Activated naive CD8-positive, alpha-beta T cell treated with anti-CD3 and anti-CD28 coated beads, Interleukin-2, amount 50 U/mL, for 24 hours (primary cell): ENCODE results near the gene IL4.
"Not testable (repeated sequence)": the region's sequence is repeated elsewhere in the genome, so short reads cannot be mapped to it uniquely, and the experiment has no call there.

Experiments
- ATAC-seq: fragments of 150-1000 bp; cut with Tn5 transposase; one replicate; pipeline ENCODE4 v1.10.0; 2021
- DNase-seq: peaks from one replicate; pipeline ENCODE4 v3.0.0; 2021
- H3K27ac Mint-ChIP-seq: one replicate; pipeline ENCODE4 v1.8.0; 2021; ENCODE audit warnings: mild to moderate bottlenecking, mixed read lengths
- H3K27me3 Mint-ChIP-seq: one replicate; pipeline ENCODE4 v1.8.0; 2021; ENCODE audit warnings: mixed read lengths
- H3K36me3 Mint-ChIP-seq: one replicate; pipeline ENCODE4 v1.8.0; 2021; ENCODE audit warnings: low read depth, mixed read lengths
- H3K4me1 Mint-ChIP-seq: one replicate; pipeline ENCODE4 v1.8.0; 2021; ENCODE audit warnings: mixed read lengths
- H3K4me3 Mint-ChIP-seq: one replicate; pipeline ENCODE4 v1.8.0; 2021; ENCODE audit warnings: mild to moderate bottlenecking, moderate library complexity, mixed read lengths
- H3K9me3 Mint-ChIP-seq: one replicate; pipeline ENCODE4 v1.8.0; 2021; ENCODE audit warnings: mixed read lengths

IL4 gene

GRCh38 chr5:132673939-132674630, at the start of gene IL4:
IL4 (plus strand) TSS chr5:132673989; CDS start chr5:132674051, 62 bp downstream.
- peak within 1 kb of the TSS; percentile 56 for H3K27ac Mint-ChIP-seq
- no peak for DNase-seq
- H3K4me1 Mint-ChIP-seq = peaks cover 29% of the 10 kb centered on the region
- no peaks in the 10 kb centered on the region for H3K9me3 Mint-ChIP-seq
- peaks cover 2% of the 10 kb centered on the region for H3K27me3 Mint-ChIP-seq
- H3K4me3 Mint-ChIP-seq = peak within 1 kb of the TSS; percentile 47
- H3K36me3 Mint-ChIP-seq = no peaks in the 10 kb centered on the region
- ATAC-seq = no peak

- peaks cover 18% of the 10 kb centered on the region for H3K4me1 Mint-ChIP-seq
- DNase-seq (no peak), ATAC-seq (no peak)
- peaks cover 43% of the 10 kb centered on the region for H3K36me3 Mint-ChIP-seq
- H3K9me3 Mint-ChIP-seq = no peaks in the 10 kb centered on the region
- H3K27me3 Mint-ChIP-seq = no peaks in the 10 kb centered on the region
- H3K27ac Mint-ChIP-seq = no peak overlapping the region
- H3K4me3 Mint-ChIP-seq = no peak overlapping the region
These were observed 46.3 kb upstream of the IL4 start for GRCh38 chr5:132627470-132627869.

GRCh38 chr5:132628814-132629213, 45.0 kb upstream of the IL4 start:
- H3K27ac Mint-ChIP-seq = no peak overlapping the region
- H3K4me1 Mint-ChIP-seq = peaks cover 10% of the 10 kb centered on the region
- H3K4me3 Mint-ChIP-seq = no peak overlapping the region
- H3K36me3 Mint-ChIP-seq = peaks cover 32% of the 10 kb centered on the region
- no peaks in the 10 kb centered on the region for H3K9me3 Mint-ChIP-seq
- ATAC-seq (no peak), DNase-seq (no peak)
- H3K27me3 Mint-ChIP-seq = no peaks in the 10 kb centered on the region

- Mint-ChIP-seq H3K27me3 (no peaks in the 10 kb centered on the region), H3K36me3 (peaks cover 36% of the 10 kb centered on the region), H3K4me3 (no peak overlapping the region), H3K27ac (peak overlapping the region; percentile 51), H3K9me3 (no peaks in the 10 kb centered on the region), H3K4me1 (peaks cover 10% of the 10 kb centered on the region)
- DNase-seq (no peak), ATAC-seq (no peak)
These were observed 44.4 kb upstream of the IL4 start for GRCh38 chr5:132629230-132629944.

GRCh38 chr5:132633587-132633986, 40.2 kb upstream of the IL4 start:
- peaks cover 43% of the 10 kb centered on the region for H3K36me3 Mint-ChIP-seq
- not testable (repeated sequence) for H3K9me3 Mint-ChIP-seq, DNase-seq, ATAC-seq, H3K27me3 Mint-ChIP-seq, H3K4me3 Mint-ChIP-seq, H3K27ac Mint-ChIP-seq
- peaks cover 46% of the 10 kb centered on the region for H3K4me1 Mint-ChIP-seq

- no peak for DNase-seq
- peaks cover 66% of the 10 kb centered on the region for H3K4me1 Mint-ChIP-seq
- peak; percentile 79 for ATAC-seq
These were observed 37.9 kb upstream of the IL4 start for GRCh38 chr5:132635873-132636272.

GRCh38 chr5:132637241-132637640, 36.5 kb upstream of the IL4 start:
- H3K9me3 Mint-ChIP-seq = no peaks in the 10 kb centered on the region
- peaks cover 75% of the 10 kb centered on the region for H3K4me1 Mint-ChIP-seq
- H3K27ac Mint-ChIP-seq = no peak overlapping the region
- DNase-seq (no peak), ATAC-seq (no peak)
- H3K4me3 Mint-ChIP-seq = no peak overlapping the region
- H3K36me3 Mint-ChIP-seq = peaks cover 46% of the 10 kb centered on the region
- H3K27me3 Mint-ChIP-seq = no peaks in the 10 kb centered on the region

More at GRCh38 chr5:132635873-132636272, 37.9 kb upstream of the IL4 start:
- Mint-ChIP-seq H3K4me3 (peak overlapping the region; percentile 10), H3K36me3 (peaks cover 44% of the 10 kb centered on the region), H3K27me3 (no peaks in the 10 kb centered on the region), H3K9me3 (no peaks in the 10 kb centered on the region), H3K27ac (peak overlapping the region; percentile 80)

GRCh38 chr5:132639706-132640130, 34.1 kb upstream of the IL4 start:
- H3K4me3 Mint-ChIP-seq = no peak overlapping the region
- no peaks in the 10 kb centered on the region for H3K9me3 Mint-ChIP-seq
- peak overlapping the region; percentile 80 for H3K27ac Mint-ChIP-seq
- no peaks in the 10 kb centered on the region for H3K27me3 Mint-ChIP-seq
- ATAC-seq = peak; percentile 64
- peaks cover 54% of the 10 kb centered on the region for H3K36me3 Mint-ChIP-seq
- peaks cover 83% of the 10 kb centered on the region for H3K4me1 Mint-ChIP-seq
- DNase-seq = peak; percentile 26

- H3K27me3 Mint-ChIP-seq = no peaks in the 10 kb centered on the region
- H3K9me3 Mint-ChIP-seq = no peaks in the 10 kb centered on the region
- H3K4me1 Mint-ChIP-seq = peaks cover 75% of the 10 kb centered on the region
- DNase-seq = no peak
- ATAC-seq = no peak
- H3K4me3 Mint-ChIP-seq = no peak overlapping the region
- H3K27ac Mint-ChIP-seq = peak overlapping the region; percentile 80
- peaks cover 55% of the 10 kb centered on the region for H3K36me3 Mint-ChIP-seq
These were observed 33.2 kb upstream of the IL4 start for GRCh38 chr5:132640613-132641012.

GRCh38 chr5:132641241-132641723, 32.5 kb upstream of the IL4 start:
- ATAC-seq (peak; percentile 83), DNase-seq (peak; percentile 34)
- no peak overlapping the region for H3K4me3 Mint-ChIP-seq
- peak overlapping the region; percentile 80 for H3K27ac Mint-ChIP-seq
- H3K9me3 Mint-ChIP-seq = no peaks in the 10 kb centered on the region
- H3K4me1 Mint-ChIP-seq = peaks cover 68% of the 10 kb centered on the region
- peaks cover 56% of the 10 kb centered on the region for H3K36me3 Mint-ChIP-seq
- no peaks in the 10 kb centered on the region for H3K27me3 Mint-ChIP-seq

- peak overlapping the region; percentile 80 for H3K27ac Mint-ChIP-seq
- peak; percentile 26 for ATAC-seq
- peaks cover 63% of the 10 kb centered on the region for H3K4me1 Mint-ChIP-seq
- no peaks in the 10 kb centered on the region for H3K9me3 Mint-ChIP-seq
- H3K4me3 Mint-ChIP-seq = no peak overlapping the region
- no peaks in the 10 kb centered on the region for H3K27me3 Mint-ChIP-seq
- peaks cover 57% of the 10 kb centered on the region for H3K36me3 Mint-ChIP-seq
- no peak for DNase-seq
These were observed 31.9 kb upstream of the IL4 start for GRCh38 chr5:132641841-132642240.

- Mint-ChIP-seq H3K4me1 (peaks cover 42% of the 10 kb centered on the region), H3K27ac (no peak overlapping the region), H3K27me3 (peaks cover 4% of the 10 kb centered on the region), H3K36me3 (peaks cover 40% of the 10 kb centered on the region), H3K9me3 (peaks cover 10% of the 10 kb centered on the region), H3K4me3 (no peak overlapping the region)
- DNase-seq (no peak), ATAC-seq (no peak)
These were observed 29.6 kb upstream of the IL4 start for GRCh38 chr5:132644177-132644576.

- no peak for DNase-seq
- H3K4me1 Mint-ChIP-seq = peaks cover 22% of the 10 kb centered on the region
- peaks cover 30% of the 10 kb centered on the region for H3K36me3 Mint-ChIP-seq
- H3K9me3 Mint-ChIP-seq = peaks cover 18% of the 10 kb centered on the region
- H3K27ac Mint-ChIP-seq = no peak overlapping the region
- no peak overlapping the region for H3K4me3 Mint-ChIP-seq
- peaks cover 5% of the 10 kb centered on the region for H3K27me3 Mint-ChIP-seq
- ATAC-seq = no peak
These were observed 27.1 kb upstream of the IL4 start for GRCh38 chr5:132646583-132647266.

GRCh38 chr5:132647473-132647872, 26.3 kb upstream of the IL4 start:
- Mint-ChIP-seq H3K4me3 (no peak overlapping the region), H3K9me3 (peaks cover 23% of the 10 kb centered on the region), H3K27ac (no peak overlapping the region), H3K36me3 (peaks cover 24% of the 10 kb centered on the region), H3K4me1 (peaks cover 15% of the 10 kb centered on the region), H3K27me3 (peaks cover 9% of the 10 kb centered on the region)
- ATAC-seq (no peak), DNase-seq (no peak)
